K562 (cell line): ENCODE results near the gene LMBR1L. TPM values are rescaled to one million over a fixed set of nuclear protein-coding genes. Genes with fewer than 3 reads are reported as not detected.
A peak's percentile ranks its signal among the peaks of the same experiment; 100 is the strongest.

Experiments used
- BDP1 ChIP-seq: IDR thresholded peaks from 3 replicates; pipeline ENCODE4 v1.6.1; 2011; ENCODE audit not compliant: insufficient read length, insufficient read depth
- COPS2 ChIP-seq: fragments of 450-650 bp; conservative IDR thresholded peaks from 2 replicates; pipeline ENCODE4 v1.6.1; 2016; ENCODE audit warnings: mild to moderate bottlenecking, moderate library complexity
- DIDO1 ChIP-seq: fragments of 450-650 bp; IDR thresholded peaks from 2 replicates; pipeline ENCODE4 v1.6.1; 2016; ENCODE audit warnings: low read depth, missing biosample characterization, missing genetic modification characterization
- FOSL1 ChIP-seq: fragments of 200-800 bp; sonication (Bioruptor generic); conservative IDR thresholded peaks from 2 replicates; pipeline ENCODE4 v1.6.1; 2016; ENCODE audit warnings: missing genetic modification characterization, missing compliant biosample characterization
- ILF3 ChIP-seq: fragments of 450-650 bp; IDR thresholded peaks from 2 replicates; pipeline ENCODE4 v1.6.1; 2018; ENCODE audit warnings: antibody characterized with exemption, mild to moderate bottlenecking, moderate library complexity, borderline replicate concordance
- IRF1 ChIP-seq: sonication (generic); formaldehyde crosslinking; IDR thresholded peaks from 2 replicates; pipeline ENCODE4 v1.8.0; 2022; ENCODE audit warnings: missing genetic modification reagents, mild to moderate bottlenecking, borderline replicate concordance
- KAT7 ChIP-seq: sonication (generic); formaldehyde crosslinking; IDR thresholded peaks from 2 replicates; pipeline ENCODE4 v1.8.0; 2022; ENCODE audit warnings: missing genetic modification reagents, mild to moderate bottlenecking, borderline replicate concordance
- NCOR1 ChIP-seq: fragments of 450-650 bp; IDR thresholded peaks from 2 replicates; pipeline ENCODE4 v1.6.1; 2016; ENCODE audit warnings: mild to moderate bottlenecking, moderate library complexity
- NR2F6 ChIP-seq: fragments of 450-650 bp; formaldehyde crosslinking; IDR thresholded peaks from 2 replicates; pipeline ENCODE4 v1.4.0; 2020; ENCODE audit warnings: mild to moderate bottlenecking
- RBFOX2 ChIP-seq: fragments of 200-400 bp; formaldehyde crosslinking; IDR thresholded peaks from 2 replicates; pipeline ENCODE4 v1.6.1; 2017; ENCODE audit warnings: low read depth, mild to moderate bottlenecking, low read length, moderate library complexity
- ZFP36 ChIP-seq: fragments of 150-350 bp; IDR thresholded peaks from 2 replicates; pipeline ENCODE4 v1.6.1; 2018; ENCODE audit warnings: low read length, low read depth; ENCODE audit not compliant: partially characterized antibody
- ZNF133 ChIP-seq: fragments of 250-450 bp; sonication (Bioruptor Pico); IDR thresholded peaks from 2 replicates; pipeline ENCODE4 v1.4.0; 2020; ENCODE audit warnings: mild to moderate bottlenecking
- ZNF165 ChIP-seq: fragments of 250-450 bp; sonication (Bioruptor Pico); IDR thresholded peaks from 2 replicates; pipeline ENCODE4 v1.4.0; 2020; ENCODE audit warnings: borderline replicate concordance
- ZNF197 ChIP-seq: fragments of 200-800 bp; sonication (Bioruptor generic); IDR thresholded peaks from 2 replicates; pipeline ENCODE4 v1.6.1; 2016; ENCODE audit warnings: low read depth, missing genetic modification characterization, missing compliant biosample characterization
- ZNF24 ChIP-seq: fragments of 450-650 bp; IDR thresholded peaks from 2 replicates; pipeline ENCODE4 v1.6.1; 2016
- ZNF407 ChIP-seq: fragments of 450-650 bp; IDR thresholded peaks from 2 replicates; pipeline ENCODE4 v1.6.1; 2016; ENCODE audit warnings: low read depth
- ZNF449 ChIP-seq: fragments of 250-450 bp; sonication (Bioruptor Pico); IDR thresholded peaks from 2 replicates; pipeline ENCODE4 v1.8.0; 2022; ENCODE audit warnings: moderate library complexity, mild to moderate bottlenecking, inconsistent platforms
- ZNF766 ChIP-seq: fragments of 200-800 bp; sonication (Bioruptor generic); conservative IDR thresholded peaks from 2 replicates; pipeline ENCODE4 v1.6.1; 2016; ENCODE audit warnings: missing genetic modification characterization, missing compliant biosample characterization
- polyA plus RNA-seq, 8 experiments: library from polyadenylated mRNA; depleted of rRNA in 4 of 8; stranded (reverse) in 5 of 8; unstranded in 3 of 8; fragments of >200 nt; fragmentation: Nextera tagmentation in 2 of 8; fragmentation: Illumina TruSeq in 1 of 8; extraction: Ambion mirVana in 2 of 8; extraction: Trizol in 1 of 8; gene quantifications; 2 replicates each; pipeline versions ENCODE4 v1.2.1 to v1.2.3, GENCODE V29; 2011 to 2014; ENCODE audit warnings: inconsistent platforms in 1 of 8, missing spikeins in 1 of 8
- total RNA-seq, 7 experiments: library from RNA; depleted of rRNA in 6 of 7; stranded (reverse); fragments of >200 nt in 6 of 7; fragmentation: Illumina TruSeq in 2 of 7; extraction: Trizol in 2 of 7; gene quantifications; 2 replicates each; pipeline versions ENCODE4 v1.2.1 to v1.2.3, GENCODE V29; 2011 to 2021; ENCODE audit warnings: low replicate concordance in 1 of 7

Gene LMBR1L
- total and polyA plus RNA-seq, 9 of the 15 experiments (the other 6 are each of a cell fraction or from before 2014, with no cell fraction given) = 2.5 to 57.0 (median 31.1) TPM

GRCh38 chr12:49060237-49061156 is 50.1 kb downstream of the LMBR1L start, which contains the start of gene KMT2D (continued):
- peak; percentile 97; the same call in 1 of the 2 replicates for TF ChIP-seq KAT7
- TF ChIP-seq BDP1 = no peak
- peak; percentile 84 for TF ChIP-seq DIDO1 (tag)
- TF ChIP-seq ZFP36 = no peak
- no peak for TF ChIP-seq ZNF407
- TF ChIP-seq ILF3 = no peak
- TF ChIP-seq NCOR1 = peak; percentile 71
- no peak for TF ChIP-seq NR2F6 (CRISPR knock-in tag)
- TF ChIP-seq ZNF133 (CRISPR knock-in tag) = no peak
- no peak for TF ChIP-seq IRF1 (CRISPR knock-in tag)
- no peak for TF ChIP-seq ZNF197 (CRISPR knock-in tag)
- TF ChIP-seq ZNF165 = no peak
- no peak for TF ChIP-seq ZNF449 (CRISPR knock-in tag)
- TF ChIP-seq RBFOX2 = peak; percentile 97
- TF ChIP-seq FOSL1 (tag) = peak; percentile 60; the same call in 1 of the 2 replicates
- peak; percentile 73; the same call in 1 of the 2 replicates for TF ChIP-seq ZNF766 (CRISPR knock-in tag)
- TF ChIP-seq COPS2 = no peak
- no peak for TF ChIP-seq ZNF24
